Fibroblast of lung (primary cell): ENCODE data around the gene SLC66A1. TPM values are rescaled to one million over a fixed set of nuclear protein-coding genes. Genes with fewer than 3 reads are reported as not detected.

ENCODE experiments used
- DNase-seq, 2 donors: peaks; one replicate each; pipeline versions ENCODE4 v3.0.0 to v3.0.0-alpha.2; 2010; ENCODE audit warnings: low read depth in 2 of 2
- H2AFZ ChIP-seq: 2 replicates; pipeline ENCODE4 v1.5.1; 2012; ENCODE audit warnings: low read length, control low read depth, inconsistent platforms
- H3K27ac ChIP-seq: 2 replicates; pipeline ENCODE4 v1.5.1; 2011; ENCODE audit warnings: low read length, control low read depth; ENCODE audit not compliant: insufficient read depth
- H3K27me3 ChIP-seq: 2 replicates; pipeline ENCODE4 v1.5.1; 2011; ENCODE audit warnings: mild to moderate bottlenecking, low read length; ENCODE audit not compliant: control insufficient read depth, insufficient read depth
- H3K36me3 ChIP-seq: 2 replicates; pipeline ENCODE4 v1.5.1; 2011; ENCODE audit warnings: low read length; ENCODE audit not compliant: control insufficient read depth, insufficient read depth
- H3K4me1 ChIP-seq: 2 replicates; pipeline ENCODE4 v1.5.1; 2011; ENCODE audit warnings: low read length; ENCODE audit not compliant: control insufficient read depth, insufficient read depth; ENCODE audit errors: extremely low read depth
- H3K4me2 ChIP-seq: 2 replicates; pipeline ENCODE4 v1.5.1; 2011; ENCODE audit warnings: low read length, control low read depth; ENCODE audit not compliant: insufficient read depth; ENCODE audit errors: extremely low read depth
- H3K4me3 ChIP-seq, 4 experiments: fragments of 200-600 bp in 1 of 4; sonication (generic) in 1 of 4; replicated peaks in 1 of 4; 2 replicates each; pipeline ENCODE4 v1.5.1; 2011 to 2016; ENCODE audit warnings: low read length in 4 of 4, low read depth in 3 of 4, mild to moderate bottlenecking in 3 of 4, control low read depth in 2 of 4, inconsistent platforms in 1 of 4, mixed read lengths in 1 of 4; ENCODE audit not compliant: insufficient read depth in 1 of 4; ENCODE audit errors: control extremely low read depth in 1 of 4
- H3K79me2 ChIP-seq: 2 replicates; pipeline ENCODE4 v1.5.1; 2012; ENCODE audit warnings: mild to moderate bottlenecking, low read length, inconsistent platforms; ENCODE audit not compliant: control insufficient read depth, insufficient read depth
- H3K9ac ChIP-seq: 2 replicates; pipeline ENCODE4 v1.5.1; 2011; ENCODE audit warnings: mild to moderate bottlenecking, low read length, control low read depth; ENCODE audit not compliant: insufficient read depth
- H3K9me3 ChIP-seq: 2 replicates; pipeline ENCODE4 v1.5.1; 2012; ENCODE audit warnings: low read depth, low read length; ENCODE audit not compliant: control insufficient read depth, insufficient read depth
- H4K20me1 ChIP-seq: 2 replicates; pipeline ENCODE4 v1.5.1; 2011; ENCODE audit warnings: low read length; ENCODE audit not compliant: control insufficient read depth, insufficient read depth; ENCODE audit errors: extremely low read depth
- EZH2 ChIP-seq: IDR thresholded peaks from 2 replicates; pipeline ENCODE4 v1.5.1; 2012; ENCODE audit warnings: low read length, control low read depth, mild to moderate bottlenecking; ENCODE audit errors: missing control alignments
- polyA plus RNA-seq, 2 donors: library from polyadenylated mRNA; depleted of rRNA in 1 of 2; stranded (reverse) in 1 of 2; unstranded in 1 of 2; fragments of >200 nt; gene quantifications; 2 replicates each; pipeline ENCODE4 v1.2.1, GENCODE V29; 2011 to 2012; ENCODE audit warnings: missing spikeins in 1 of 2
- total RNA-seq: library from RNA; depleted of rRNA; stranded (reverse); fragments of >200 nt; gene quantifications from 2 replicates; pipeline ENCODE4 v1.2.1, GENCODE V29; 2014
- TF ChIP-seq, protein P1 (sequence below), 2 donors: IDR thresholded peaks in 1 of 2; conservative IDR thresholded peaks in 1 of 2; 1 replicate in 1 of 2; 2 replicates in 1 of 2; pipeline ENCODE4 v1.5.1; 2011 to 2012; ENCODE audit warnings: low read length in 2 of 2, control low read depth in 1 of 2, inconsistent platforms in 1 of 2, low read depth in 1 of 2, mild to moderate bottlenecking in 1 of 2

The SLC66A1 gene
- total and polyA plus RNA-seq, 2 donors (not counting 1 experiment from before 2014, with no cell fraction given), result 7.1 to 18.3 TPM

DNA sequence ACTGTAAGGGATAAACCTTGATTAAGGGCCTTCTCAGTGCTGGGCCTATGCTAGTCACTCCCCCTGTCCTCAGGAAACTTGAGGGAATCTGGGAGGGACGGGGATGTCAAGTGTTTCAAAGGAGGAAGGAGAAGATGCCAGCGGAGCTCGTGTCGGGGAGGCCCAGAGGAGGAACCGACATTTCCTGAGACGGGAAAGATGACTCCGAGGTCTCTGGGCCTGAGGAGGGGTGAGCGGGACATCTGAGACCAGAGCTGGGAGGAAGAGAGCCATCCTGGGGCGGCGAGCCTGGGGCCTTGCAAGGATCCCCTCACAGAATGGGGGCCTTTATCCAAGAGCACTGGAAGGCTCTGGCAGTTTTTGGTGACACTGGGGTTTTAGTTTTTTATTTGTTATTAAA lies 10.4 kb downstream of the SLC66A1 start:
- no peaks in the 10 kb centered on the region for H3K27me3 ChIP-seq
- peaks cover 19% of the 10 kb centered on the region for H3K36me3 ChIP-seq
- H3K9ac ChIP-seq, result no peak overlapping the region
- H3K9me3 ChIP-seq, result no peaks in the 10 kb centered on the region
- DNase-seq, result no peak
- H3K4me1 ChIP-seq, result no peaks in the 10 kb centered on the region
- no peak overlapping the region for H2AFZ ChIP-seq
- H4K20me1 ChIP-seq, result no peaks in the 10 kb centered on the region
- H3K4me3 ChIP-seq, result no peak overlapping the region
- no peak for TF ChIP-seq EZH2
- no peak overlapping the region for H3K27ac ChIP-seq
- no peaks in the 10 kb centered on the region for H3K79me2 ChIP-seq
- H3K4me2 ChIP-seq, result no peak overlapping the region

DNA sequence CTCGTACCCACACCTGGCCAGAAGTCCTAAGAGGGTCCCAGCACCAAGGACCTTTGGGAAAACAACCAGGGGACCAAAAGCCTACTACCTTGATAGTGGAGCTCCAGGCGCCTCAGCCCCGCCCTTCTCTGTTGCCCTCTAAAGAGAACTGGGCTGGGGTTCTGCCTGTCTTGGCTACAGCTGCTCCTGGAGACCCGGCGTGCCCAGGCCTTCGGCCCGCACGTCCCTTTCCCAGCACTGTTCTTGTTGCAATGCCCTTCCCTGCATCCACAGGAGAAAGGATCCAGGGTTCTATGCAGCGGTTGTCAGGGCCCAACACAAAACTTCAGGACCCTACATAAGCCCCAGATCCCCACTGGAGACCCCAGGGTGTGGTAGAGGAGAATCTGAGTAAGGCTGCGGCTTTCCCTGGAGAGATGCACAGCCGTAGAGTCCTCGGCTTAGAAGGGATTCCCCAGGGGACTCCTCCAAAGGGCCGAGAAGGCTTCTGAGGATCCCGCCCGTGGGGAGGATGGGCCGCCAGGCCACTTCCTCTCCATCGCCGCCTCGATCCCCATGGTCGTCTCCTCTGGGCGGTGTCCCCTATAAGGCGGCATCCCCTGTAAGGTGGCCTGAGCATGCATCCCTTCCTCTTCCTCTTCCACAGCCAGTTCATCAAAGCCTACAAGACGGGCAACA lies 12.0 kb downstream of the SLC66A1 start:
- Histone ChIP-seq H3K9ac (no peak overlapping the region), H3K4me3 (no peak overlapping the region), H4K20me1 (no peaks in the 10 kb centered on the region), H3K27me3 (no peaks in the 10 kb centered on the region), H3K36me3 (peaks cover 16% of the 10 kb centered on the region), H2AFZ (no peak overlapping the region), H3K9me3 (no peaks in the 10 kb centered on the region), H3K79me2 (no peaks in the 10 kb centered on the region), H3K4me1 (no peaks in the 10 kb centered on the region), H3K27ac (no peak overlapping the region), H3K4me2 (no peak overlapping the region)
- DNase-seq, result no peak
- TF ChIP-seq, protein P1, sequence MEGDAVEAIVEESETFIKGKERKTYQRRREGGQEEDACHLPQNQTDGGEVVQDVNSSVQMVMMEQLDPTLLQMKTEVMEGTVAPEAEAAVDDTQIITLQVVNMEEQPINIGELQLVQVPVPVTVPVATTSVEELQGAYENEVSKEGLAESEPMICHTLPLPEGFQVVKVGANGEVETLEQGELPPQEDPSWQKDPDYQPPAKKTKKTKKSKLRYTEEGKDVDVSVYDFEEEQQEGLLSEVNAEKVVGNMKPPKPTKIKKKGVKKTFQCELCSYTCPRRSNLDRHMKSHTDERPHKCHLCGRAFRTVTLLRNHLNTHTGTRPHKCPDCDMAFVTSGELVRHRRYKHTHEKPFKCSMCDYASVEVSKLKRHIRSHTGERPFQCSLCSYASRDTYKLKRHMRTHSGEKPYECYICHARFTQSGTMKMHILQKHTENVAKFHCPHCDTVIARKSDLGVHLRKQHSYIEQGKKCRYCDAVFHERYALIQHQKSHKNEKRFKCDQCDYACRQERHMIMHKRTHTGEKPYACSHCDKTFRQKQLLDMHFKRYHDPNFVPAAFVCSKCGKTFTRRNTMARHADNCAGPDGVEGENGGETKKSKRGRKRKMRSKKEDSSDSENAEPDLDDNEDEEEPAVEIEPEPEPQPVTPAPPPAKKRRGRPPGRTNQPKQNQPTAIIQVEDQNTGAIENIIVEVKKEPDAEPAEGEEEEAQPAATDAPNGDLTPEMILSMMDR (conservative IDR thresholded peaks at IDR 0.05 in 1 of 2, IDR thresholded peaks at IDR 0.05 in 1 of 2; ENCODE audit: low read depth in 1 of 2, low read length in 2 of 2), result no peak
- no peak for TF ChIP-seq EZH2

DNA sequence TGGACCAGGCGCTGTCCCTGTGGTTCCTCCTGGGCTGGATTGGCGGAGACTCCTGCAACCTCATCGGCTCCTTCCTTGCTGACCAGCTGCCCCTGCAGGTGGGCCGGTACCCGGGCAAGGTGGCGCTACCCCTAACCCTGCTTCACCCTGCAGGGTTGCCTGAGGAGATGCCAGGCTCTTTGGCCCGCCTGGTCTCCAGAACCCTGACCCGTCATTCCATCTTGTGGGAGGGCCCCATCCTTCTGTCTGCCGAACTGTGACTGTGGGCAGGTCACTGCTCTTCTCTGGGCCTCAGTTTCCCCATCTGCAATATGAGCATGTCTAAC lies 12.5 kb downstream of the SLC66A1 start:
- Histone ChIP-seq H3K79me2 (no peaks in the 10 kb centered on the region), H3K4me1 (no peaks in the 10 kb centered on the region), H2AFZ (no peak overlapping the region), H3K9ac (no peak overlapping the region), H3K9me3 (no peaks in the 10 kb centered on the region), H3K27me3 (no peaks in the 10 kb centered on the region), H3K27ac (no peak overlapping the region), H3K36me3 (peaks cover 16% of the 10 kb centered on the region), H3K4me2 (no peak overlapping the region), H3K4me3 (no peak overlapping the region), H4K20me1 (no peaks in the 10 kb centered on the region)
- DNase-seq, result no peak
- TF ChIP-seq, protein P1 (conservative IDR thresholded peaks at IDR 0.05 in 1 of 2, IDR thresholded peaks at IDR 0.05 in 1 of 2; ENCODE audit: low read depth in 1 of 2, low read length in 2 of 2), result no peak
- no peak for TF ChIP-seq EZH2
